HT1080 (cell line): Measurements from ENCODE around the gene LAMC3. TPM values are rescaled to one million over a fixed set of nuclear protein-coding genes. Genes with fewer than 3 reads are reported as not detected.
"Not testable (repeated sequence)": the region's sequence is repeated elsewhere in the genome, so short reads cannot be mapped to it uniquely, and the experiment has no call there.

ENCODE experiments used
- DNase-seq: peaks from one replicate; pipeline ENCODE4 v3.0.0-alpha.2; 2015; ENCODE audit warnings: low read depth
- total RNA-seq: library from RNA; depleted of rRNA; stranded (reverse); fragments of >200 nt; shearing (Covaris generic); gene quantifications from 2 replicates; pipeline ENCODE4 v1.2.3, GENCODE V29; 2014

The LAMC3 gene
- total RNA-seq, 1 experiment from 2014 or later: 0.29 TPM

GRCh38 chr9:131028221-131028884 is 19.4 kb downstream of the LAMC3 start:
- DNase-seq: no peak

GRCh38 chr9:131028931-131029573 is 20.1 kb downstream of the LAMC3 start:
- no peak for DNase-seq

- DNase-seq: no peak
Observed at GRCh38 chr9:131029574-131029952, 20.6 kb downstream of the LAMC3 start.

- DNase-seq: no peak
Observed at GRCh38 chr9:131030239-131031004, 21.4 kb downstream of the LAMC3 start.

- no peak for DNase-seq
Observed at GRCh38 chr9:131031005-131031641, 22.1 kb downstream of the LAMC3 start.

GRCh38 chr9:131031642-131032005 is 22.6 kb downstream of the LAMC3 start:
- no peak for DNase-seq

GRCh38 chr9:131032384-131032783 is 23.4 kb downstream of the LAMC3 start:
- DNase-seq: no peak

- DNase-seq: no peak
Observed at GRCh38 chr9:131033269-131034224, 24.6 kb downstream of the LAMC3 start.

- no peak for DNase-seq
Observed at GRCh38 chr9:131034268-131034667, 25.3 kb downstream of the LAMC3 start.

- DNase-seq: not testable (repeated sequence)
Observed at GRCh38 chr9:131034749-131035148, 25.8 kb downstream of the LAMC3 start.

GRCh38 chr9:131035548-131035947 is 26.6 kb downstream of the LAMC3 start:
- DNase-seq: no peak

- no peak for DNase-seq
Observed at GRCh38 chr9:131036071-131036470, 27.1 kb downstream of the LAMC3 start.

- DNase-seq: no peak
Observed at GRCh38 chr9:131036529-131037334, 27.8 kb downstream of the LAMC3 start.

GRCh38 chr9:131037335-131038255 is 28.6 kb downstream of the LAMC3 start:
- no peak for DNase-seq

GRCh38 chr9:131038256-131039128 is 29.5 kb downstream of the LAMC3 start:
- DNase-seq: no peak

- no peak for DNase-seq
Observed at GRCh38 chr9:131039129-131039954, 30.4 kb downstream of the LAMC3 start.

- DNase-seq: no peak
Observed at GRCh38 chr9:131042666-131043065, 33.7 kb downstream of the LAMC3 start.
